ENCODE data around the gene SSTR5.

The SSTR5 gene

GRCh38 chr16:1113489-1113888 lies 40.9 kb downstream of the SSTR5 start:
- no peaks in the 10 kb centered on the region for H3K36me3 ChIP-seq (ENCODE audit: control insufficient read depth, insufficient read depth, low read length)
- H3K27ac ChIP-seq (ENCODE audit: low read depth, low read length) = no peak overlapping the region
- H3K4me3 ChIP-seq (ENCODE audit: low read length) = no peak overlapping the region
- H3K4me1 ChIP-seq (ENCODE audit: control insufficient read depth, insufficient read depth, low read length) = peaks cover 4% of the 10 kb centered on the region
- peaks cover 4% of the 10 kb centered on the region for H3K27me3 ChIP-seq (ENCODE audit: control insufficient read depth, insufficient read depth, low read length)
- H3K9ac ChIP-seq (ENCODE audit: low read length) = no peak overlapping the region

GRCh38 chr16:1113889-1114526 lies 41.5 kb downstream of the SSTR5 start:
- no peaks in the 10 kb centered on the region for H3K36me3 ChIP-seq (ENCODE audit: control insufficient read depth, insufficient read depth, low read length)
- peaks cover 2% of the 10 kb centered on the region for H3K27me3 ChIP-seq (ENCODE audit: control insufficient read depth, insufficient read depth, low read length)
- H3K9ac ChIP-seq (ENCODE audit: low read length) = no peak overlapping the region
- no peak overlapping the region for H3K27ac ChIP-seq (ENCODE audit: low read depth, low read length)
- no peak overlapping the region for H3K4me3 ChIP-seq (ENCODE audit: low read length)
- peaks cover 3% of the 10 kb centered on the region for H3K4me1 ChIP-seq (ENCODE audit: control insufficient read depth, insufficient read depth, low read length)

- H3K27ac ChIP-seq (ENCODE audit: low read depth, low read length) = no peak overlapping the region
- H3K4me3 ChIP-seq (ENCODE audit: low read length) = no peak overlapping the region
- H3K36me3 ChIP-seq (ENCODE audit: control insufficient read depth, insufficient read depth, low read length) = no peaks in the 10 kb centered on the region
- H3K27me3 ChIP-seq (ENCODE audit: control insufficient read depth, insufficient read depth, low read length) = peaks cover 2% of the 10 kb centered on the region
- H3K9ac ChIP-seq (ENCODE audit: low read length) = no peak overlapping the region
- H3K4me1 ChIP-seq (ENCODE audit: control insufficient read depth, insufficient read depth, low read length) = no peaks in the 10 kb centered on the region
Observed at GRCh38 chr16:1116693-1117077, 44.1 kb downstream of the SSTR5 start.

GRCh38 chr16:1117176-1117900 lies 44.8 kb downstream of the SSTR5 start:
- Histone ChIP-seq H3K27ac (ENCODE audit: low read depth, low read length) (no peak overlapping the region), H3K36me3 (ENCODE audit: control insufficient read depth, insufficient read depth, low read length) (no peaks in the 10 kb centered on the region), H3K4me3 (ENCODE audit: low read length) (no peak overlapping the region), H3K4me1 (ENCODE audit: control insufficient read depth, insufficient read depth, low read length) (no peaks in the 10 kb centered on the region), H3K9ac (ENCODE audit: low read length) (no peak overlapping the region), H3K27me3 (ENCODE audit: control insufficient read depth, insufficient read depth, low read length) (peaks cover 2% of the 10 kb centered on the region)

- Histone ChIP-seq H3K27ac (ENCODE audit: low read depth, low read length) (no peak overlapping the region), H3K36me3 (ENCODE audit: control insufficient read depth, insufficient read depth, low read length) (no peaks in the 10 kb centered on the region), H3K9ac (ENCODE audit: low read length) (no peak overlapping the region), H3K4me1 (ENCODE audit: control insufficient read depth, insufficient read depth, low read length) (no peaks in the 10 kb centered on the region), H3K4me3 (ENCODE audit: low read length) (no peak overlapping the region), H3K27me3 (ENCODE audit: control insufficient read depth, insufficient read depth, low read length) (no peaks in the 10 kb centered on the region)
Observed at GRCh38 chr16:1117926-1118325, 45.4 kb downstream of the SSTR5 start.

- Histone ChIP-seq H3K27me3 (ENCODE audit: control insufficient read depth, insufficient read depth, low read length) (no peaks in the 10 kb centered on the region), H3K27ac (ENCODE audit: low read depth, low read length) (no peak overlapping the region), H3K4me3 (ENCODE audit: low read length) (no peak overlapping the region)
Observed at GRCh38 chr16:1119129-1119528, 46.6 kb downstream of the SSTR5 start.

GRCh38 chr16:1119766-1120576 lies 47.4 kb downstream of the SSTR5 start:
- Histone ChIP-seq H3K4me1 (ENCODE audit: control insufficient read depth, insufficient read depth, low read length) (no peaks in the 10 kb centered on the region), H3K27ac (ENCODE audit: low read depth, low read length) (no peak overlapping the region), H3K27me3 (ENCODE audit: control insufficient read depth, insufficient read depth, low read length) (no peaks in the 10 kb centered on the region), H3K4me3 (ENCODE audit: low read length) (no peak overlapping the region), H3K9ac (ENCODE audit: low read length) (no peak overlapping the region), H3K36me3 (ENCODE audit: control insufficient read depth, insufficient read depth, low read length) (no peaks in the 10 kb centered on the region)

More at GRCh38 chr16:1119129-1119528, 46.6 kb downstream of the SSTR5 start:
- H3K4me1 ChIP-seq (ENCODE audit: control insufficient read depth, insufficient read depth, low read length) = no peaks in the 10 kb centered on the region
- no peaks in the 10 kb centered on the region for H3K36me3 ChIP-seq (ENCODE audit: control insufficient read depth, insufficient read depth, low read length)
- no peak overlapping the region for H3K9ac ChIP-seq (ENCODE audit: low read length)

- Histone ChIP-seq H3K4me1 (ENCODE audit: control insufficient read depth, insufficient read depth, low read length) (no peaks in the 10 kb centered on the region), H3K27ac (ENCODE audit: low read depth, low read length) (no peak overlapping the region), H3K4me3 (ENCODE audit: low read length) (no peak overlapping the region), H3K36me3 (ENCODE audit: control insufficient read depth, insufficient read depth, low read length) (no peaks in the 10 kb centered on the region), H3K9ac (ENCODE audit: low read length) (no peak overlapping the region), H3K27me3 (ENCODE audit: control insufficient read depth, insufficient read depth, low read length) (no peaks in the 10 kb centered on the region)
Observed at GRCh38 chr16:1120577-1120941, 48.0 kb downstream of the SSTR5 start.

- no peak overlapping the region for H3K4me3 ChIP-seq (ENCODE audit: low read length)
- H3K4me1 ChIP-seq (ENCODE audit: control insufficient read depth, insufficient read depth, low read length) = peaks cover 2% of the 10 kb centered on the region
- no peaks in the 10 kb centered on the region for H3K27me3 ChIP-seq (ENCODE audit: control insufficient read depth, insufficient read depth, low read length)
- H3K27ac ChIP-seq (ENCODE audit: low read depth, low read length) = no peak overlapping the region
- no peak overlapping the region for H3K9ac ChIP-seq (ENCODE audit: low read length)
- H3K36me3 ChIP-seq (ENCODE audit: control insufficient read depth, insufficient read depth, low read length) = no peaks in the 10 kb centered on the region
Observed at GRCh38 chr16:1121009-1121408, 48.5 kb downstream of the SSTR5 start.

GRCh38 chr16:1121601-1122397 lies 49.3 kb downstream of the SSTR5 start:
- Histone ChIP-seq H3K4me3 (ENCODE audit: low read length) (no peak overlapping the region), H3K27ac (ENCODE audit: low read depth, low read length) (no peak overlapping the region), H3K4me1 (ENCODE audit: control insufficient read depth, insufficient read depth, low read length) (peaks cover 2% of the 10 kb centered on the region), H3K36me3 (ENCODE audit: control insufficient read depth, insufficient read depth, low read length) (no peaks in the 10 kb centered on the region), H3K27me3 (ENCODE audit: control insufficient read depth, insufficient read depth, low read length) (no peaks in the 10 kb centered on the region), H3K9ac (ENCODE audit: low read length) (no peak overlapping the region)

- Histone ChIP-seq H3K27ac (ENCODE audit: low read depth, low read length) (no peak overlapping the region), H3K27me3 (ENCODE audit: control insufficient read depth, insufficient read depth, low read length) (no peaks in the 10 kb centered on the region), H3K4me3 (ENCODE audit: low read length) (no peak overlapping the region), H3K36me3 (ENCODE audit: control insufficient read depth, insufficient read depth, low read length) (no peaks in the 10 kb centered on the region), H3K4me1 (ENCODE audit: control insufficient read depth, insufficient read depth, low read length) (peaks cover 2% of the 10 kb centered on the region), H3K9ac (ENCODE audit: low read length) (no peak overlapping the region)
Observed at GRCh38 chr16:1122398-1122765, 49.8 kb downstream of the SSTR5 start.
